K562 (cell line): ENCODE measurements around the gene IL10RB. TPM values are rescaled to one million over a fixed set of nuclear protein-coding genes. Genes with fewer than 3 reads are reported as not detected.

Source experiments
- ETV6 ChIP-seq, 3 experiments: fragments of 150-350 bp in 1 of 3; sonication (generic) in 1 of 3; formaldehyde crosslinking in 1 of 3; IDR thresholded peaks; 2 replicates each; pipeline versions ENCODE4 v1.6.1 to v1.8.0; 2014 to 2022; ENCODE audit warnings: borderline replicate concordance in 2 of 3, low read depth in 2 of 3, antibody characterized with exemption in 1 of 3, low read length in 1 of 3, mild to moderate bottlenecking in 1 of 3, missing genetic modification reagents in 1 of 3
- FOXK1 ChIP-seq: sonication (generic); formaldehyde crosslinking; IDR thresholded peaks from 2 replicates; pipeline ENCODE4 v1.8.0; 2022; ENCODE audit warnings: missing genetic modification reagents, mild to moderate bottlenecking, borderline replicate concordance
- GABPA ChIP-seq: fragments of 200-800 bp; sonication (Bioruptor generic); conservative IDR thresholded peaks from 2 replicates; pipeline ENCODE4 v1.6.1; 2016; ENCODE audit warnings: low read depth, missing genetic modification characterization, missing compliant biosample characterization
- GABPB2 ChIP-seq: fragments of 250-450 bp; sonication (Bioruptor Pico); conservative IDR thresholded peaks from 2 replicates; pipeline ENCODE4 v1.5.1; 2021; ENCODE audit warnings: mild to moderate bottlenecking
- HDAC2 ChIP-seq: fragments of 450-650 bp; IDR thresholded peaks from 2 replicates; pipeline ENCODE4 v1.6.1; 2016; ENCODE audit warnings: mild to moderate bottlenecking
- HDAC3 ChIP-seq: fragments of 450-650 bp; IDR thresholded peaks from 2 replicates; pipeline ENCODE4 v1.6.1; 2018; ENCODE audit warnings: borderline replicate concordance, mild to moderate bottlenecking, moderate library complexity; ENCODE audit not compliant: partially characterized antibody
- NR2C1 ChIP-seq, 2 experiments: fragments of 450-650 bp; IDR thresholded peaks; 2 replicates each; pipeline ENCODE4 v1.6.1; 2017; ENCODE audit warnings: mild to moderate bottlenecking in 2 of 2, antibody characterized with exemption in 1 of 2, inconsistent platforms in 1 of 2, missing compliant biosample characterization in 1 of 2, missing genetic modification characterization in 1 of 2
- RBFOX2 ChIP-seq: fragments of 200-400 bp; formaldehyde crosslinking; IDR thresholded peaks from 2 replicates; pipeline ENCODE4 v1.6.1; 2017; ENCODE audit warnings: low read depth, mild to moderate bottlenecking, low read length, moderate library complexity
- RCOR1 ChIP-seq, 2 experiments: IDR thresholded peaks; 2 replicates each; pipeline ENCODE4 v1.6.1; 2012; ENCODE audit warnings: low read depth in 2 of 2, low read length in 2 of 2, borderline replicate concordance in 1 of 2, improper control_type of control experiment in 1 of 2
- TAL1 ChIP-seq: fragments of 450-650 bp; IDR thresholded peaks from 2 replicates; pipeline ENCODE4 v1.6.1; 2016; ENCODE audit warnings: mild to moderate bottlenecking
- ZNF76 ChIP-seq: fragments of 250-450 bp; sonication (Bioruptor Pico); IDR thresholded peaks from 2 replicates; pipeline ENCODE4 v1.4.0; 2020; ENCODE audit warnings: mild to moderate bottlenecking, moderate library complexity, borderline replicate concordance
- polyA plus RNA-seq, 8 experiments: library from polyadenylated mRNA; depleted of rRNA in 4 of 8; stranded (reverse) in 5 of 8; unstranded in 3 of 8; fragments of >200 nt; fragmentation: Nextera tagmentation in 2 of 8; fragmentation: Illumina TruSeq in 1 of 8; extraction: Ambion mirVana in 2 of 8; extraction: Trizol in 1 of 8; gene quantifications; 2 replicates each; pipeline versions ENCODE4 v1.2.1 to v1.2.3, GENCODE V29; 2011 to 2014; ENCODE audit warnings: inconsistent platforms in 1 of 8, missing spikeins in 1 of 8
- total RNA-seq, 7 experiments: library from RNA; depleted of rRNA in 6 of 7; stranded (reverse); fragments of >200 nt in 6 of 7; fragmentation: Illumina TruSeq in 2 of 7; extraction: Trizol in 2 of 7; gene quantifications; 2 replicates each; pipeline versions ENCODE4 v1.2.1 to v1.2.3, GENCODE V29; 2011 to 2021; ENCODE audit warnings: low replicate concordance in 1 of 7
- TF ChIP-seq, protein P1 (sequence below): fragments of 250-450 bp; sonication (Bioruptor Pico); IDR thresholded peaks from 2 replicates; pipeline ENCODE4 v1.8.0; 2022; ENCODE audit warnings: inconsistent platforms, mild to moderate bottlenecking, moderate library complexity, borderline replicate concordance
- TF ChIP-seq, protein P2 (sequence below), 2 experiments: fragments of 200-800 bp in 1 of 2; sonication (Bioruptor generic) in 1 of 2; sonication (generic) in 1 of 2; formaldehyde crosslinking in 1 of 2; IDR thresholded peaks in 1 of 2; conservative IDR thresholded peaks in 1 of 2; 2 replicates each; pipeline versions ENCODE4 v1.5.0 to v1.6.1; 2016 to 2020; ENCODE audit warnings: missing compliant biosample characterization in 1 of 2, missing genetic modification characterization in 1 of 2, missing genetic modification reagents in 1 of 2
- TF ChIP-seq, protein P3 (sequence below): fragments of 250-450 bp; sonication (Bioruptor Pico); IDR thresholded peaks from 2 replicates; pipeline ENCODE4 v1.5.1; 2021; ENCODE audit warnings: mild to moderate bottlenecking
- TF ChIP-seq, protein P4 (sequence below): fragments of 250-450 bp; sonication (Bioruptor Pico); IDR thresholded peaks from 2 replicates; pipeline ENCODE4 v1.8.0; 2022; ENCODE audit warnings: moderate library complexity, mild to moderate bottlenecking, inconsistent platforms
- TF ChIP-seq, protein P5 (sequence below): fragments of 250-450 bp; sonication (Bioruptor Pico); IDR thresholded peaks from 2 replicates; pipeline ENCODE4 v1.4.0; 2020; ENCODE audit warnings: mild to moderate bottlenecking, moderate library complexity, borderline replicate concordance

Gene IL10RB
- total and polyA plus RNA-seq, 9 of the 15 experiments (the other 6 are each of a cell fraction or from before 2014, with no cell fraction given), result 10.9 to 33.8 (median 23.0) TPM

DNA sequence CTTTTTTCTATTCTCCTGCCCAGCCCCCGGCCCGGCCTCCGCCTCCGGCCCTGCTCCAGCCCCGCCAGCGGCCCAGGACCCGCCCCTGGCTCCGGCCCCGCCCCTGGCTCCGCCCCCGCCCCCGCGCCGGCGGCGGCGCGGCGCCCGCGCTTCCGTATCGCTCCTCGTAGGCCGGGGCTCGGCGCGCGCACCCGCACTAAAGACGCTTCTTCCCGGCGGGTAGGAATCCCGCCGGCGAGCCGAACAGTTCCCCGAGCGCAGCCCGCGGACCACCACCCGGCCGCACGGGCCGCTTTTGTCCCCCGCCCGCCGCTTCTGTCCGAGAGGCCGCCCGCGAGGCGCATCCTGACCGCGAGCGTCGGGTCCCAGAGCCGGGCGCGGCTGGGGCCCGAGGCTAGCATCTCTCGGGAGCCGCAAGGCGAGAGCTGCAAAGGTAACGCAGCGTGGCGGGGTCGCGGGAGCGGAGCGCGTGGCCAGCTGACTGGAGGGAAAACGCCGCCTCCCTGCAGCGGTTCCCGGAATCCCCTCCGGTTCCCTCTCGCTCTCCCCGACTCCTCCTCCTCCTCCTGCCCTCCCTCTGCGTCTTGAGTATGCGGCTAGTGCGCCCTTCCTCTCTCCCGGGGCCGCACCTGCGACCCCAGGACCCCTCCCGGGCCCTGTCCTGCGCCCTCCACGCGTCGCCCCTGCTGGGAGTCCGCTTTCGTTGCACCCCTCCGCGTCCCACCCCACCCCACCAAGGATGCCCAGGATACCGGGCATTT is 36.2 kb upstream of the IL10RB start, which contains the start of gene IFNAR2 (continued):
- TF ChIP-seq, protein P1, sequence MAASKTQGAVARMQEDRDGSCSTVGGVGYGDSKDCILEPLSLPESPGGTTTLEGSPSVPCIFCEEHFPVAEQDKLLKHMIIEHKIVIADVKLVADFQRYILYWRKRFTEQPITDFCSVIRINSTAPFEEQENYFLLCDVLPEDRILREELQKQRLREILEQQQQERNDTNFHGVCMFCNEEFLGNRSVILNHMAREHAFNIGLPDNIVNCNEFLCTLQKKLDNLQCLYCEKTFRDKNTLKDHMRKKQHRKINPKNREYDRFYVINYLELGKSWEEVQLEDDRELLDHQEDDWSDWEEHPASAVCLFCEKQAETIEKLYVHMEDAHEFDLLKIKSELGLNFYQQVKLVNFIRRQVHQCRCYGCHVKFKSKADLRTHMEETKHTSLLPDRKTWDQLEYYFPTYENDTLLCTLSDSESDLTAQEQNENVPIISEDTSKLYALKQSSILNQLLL (CRISPR knock-in tag), result no peak
- TF ChIP-seq NR2C1 (IDR thresholded peaks at IDR 0.05) (no peak), NR2C1 (tag; IDR thresholded peaks at IDR 0.05) (no peak), HDAC3 (no peak), RCOR1 (IDR thresholded peaks at IDR 0.05; ENCODE audit: borderline replicate concordance in 1 of 2, low read depth in 2 of 2, low read length in 2 of 2) (no peak), ETV6 (IDR thresholded peaks at IDR 0.05; ENCODE audit: borderline replicate concordance in 1 of 2, low read depth in 2 of 2, low read length in 1 of 2) (no peak), ETV6 (CRISPR knock-in tag; IDR thresholded peaks at IDR 0.05; ENCODE audit: borderline replicate concordance) (no peak), GABPA (tag) (0 out of 2 replicates have a peak, but pooled peaks have one; percentile 17), HDAC2 (no peak), ZNF76 (CRISPR knock-in tag) (no peak), TAL1 (no peak), GABPB2 (no peak), FOXK1 (CRISPR knock-in tag) (no peak), RBFOX2 (peak; percentile 79)
- TF ChIP-seq, protein P2, sequence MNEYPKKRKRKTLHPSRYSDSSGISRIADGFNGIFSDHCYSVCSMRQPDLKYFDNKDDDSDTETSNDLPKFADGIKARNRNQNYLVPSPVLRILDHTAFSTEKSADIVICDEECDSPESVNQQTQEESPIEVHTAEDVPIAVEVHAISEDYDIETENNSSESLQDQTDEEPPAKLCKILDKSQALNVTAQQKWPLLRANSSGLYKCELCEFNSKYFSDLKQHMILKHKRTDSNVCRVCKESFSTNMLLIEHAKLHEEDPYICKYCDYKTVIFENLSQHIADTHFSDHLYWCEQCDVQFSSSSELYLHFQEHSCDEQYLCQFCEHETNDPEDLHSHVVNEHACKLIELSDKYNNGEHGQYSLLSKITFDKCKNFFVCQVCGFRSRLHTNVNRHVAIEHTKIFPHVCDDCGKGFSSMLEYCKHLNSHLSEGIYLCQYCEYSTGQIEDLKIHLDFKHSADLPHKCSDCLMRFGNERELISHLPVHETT (CRISPR knock-in tag; conservative IDR thresholded peaks at IDR 0.05 in 1 of 2, IDR thresholded peaks at IDR 0.05 in 1 of 2), result 0 out of 4 replicates have a peak, but pooled peaks of 1 of the 2 experiments have one; percentile 55
- TF ChIP-seq, protein P3, sequence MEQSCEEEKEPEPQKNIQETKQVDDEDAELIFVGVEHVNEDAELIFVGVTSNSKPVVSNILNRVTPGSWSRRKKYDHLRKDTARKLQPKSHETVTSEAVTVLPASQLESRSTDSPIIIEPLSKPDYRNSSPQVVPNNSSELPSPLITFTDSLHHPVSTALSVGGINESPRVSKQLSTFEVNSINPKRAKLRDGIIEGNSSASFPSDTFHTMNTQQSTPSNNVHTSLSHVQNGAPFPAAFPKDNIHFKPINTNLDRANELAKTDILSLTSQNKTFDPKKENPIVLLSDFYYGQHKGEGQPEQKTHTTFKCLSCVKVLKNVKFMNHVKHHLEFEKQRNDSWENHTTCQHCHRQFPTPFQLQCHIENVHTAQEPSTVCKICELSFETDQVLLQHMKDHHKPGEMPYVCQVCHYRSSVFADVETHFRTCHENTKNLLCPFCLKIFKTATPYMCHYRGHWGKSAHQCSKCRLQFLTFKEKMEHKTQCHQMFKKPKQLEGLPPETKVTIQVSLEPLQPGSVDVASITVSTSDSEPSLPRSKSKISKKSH (CRISPR knock-in tag), result no peak
- TF ChIP-seq, protein P4, sequence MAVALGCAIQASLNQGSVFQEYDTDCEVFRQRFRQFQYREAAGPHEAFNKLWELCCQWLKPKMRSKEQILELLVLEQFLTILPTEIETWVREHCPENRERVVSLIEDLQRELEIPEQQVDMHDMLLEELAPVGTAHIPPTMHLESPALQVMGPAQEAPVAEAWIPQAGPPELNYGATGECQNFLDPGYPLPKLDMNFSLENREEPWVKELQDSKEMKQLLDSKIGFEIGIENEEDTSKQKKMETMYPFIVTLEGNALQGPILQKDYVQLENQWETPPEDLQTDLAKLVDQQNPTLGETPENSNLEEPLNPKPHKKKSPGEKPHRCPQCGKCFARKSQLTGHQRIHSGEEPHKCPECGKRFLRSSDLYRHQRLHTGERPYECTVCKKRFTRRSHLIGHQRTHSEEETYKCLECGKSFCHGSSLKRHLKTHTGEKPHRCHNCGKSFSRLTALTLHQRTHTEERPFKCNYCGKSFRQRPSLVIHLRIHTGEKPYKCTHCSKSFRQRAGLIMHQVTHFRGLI (CRISPR knock-in tag), result no peak
- TF ChIP-seq, protein P5, sequence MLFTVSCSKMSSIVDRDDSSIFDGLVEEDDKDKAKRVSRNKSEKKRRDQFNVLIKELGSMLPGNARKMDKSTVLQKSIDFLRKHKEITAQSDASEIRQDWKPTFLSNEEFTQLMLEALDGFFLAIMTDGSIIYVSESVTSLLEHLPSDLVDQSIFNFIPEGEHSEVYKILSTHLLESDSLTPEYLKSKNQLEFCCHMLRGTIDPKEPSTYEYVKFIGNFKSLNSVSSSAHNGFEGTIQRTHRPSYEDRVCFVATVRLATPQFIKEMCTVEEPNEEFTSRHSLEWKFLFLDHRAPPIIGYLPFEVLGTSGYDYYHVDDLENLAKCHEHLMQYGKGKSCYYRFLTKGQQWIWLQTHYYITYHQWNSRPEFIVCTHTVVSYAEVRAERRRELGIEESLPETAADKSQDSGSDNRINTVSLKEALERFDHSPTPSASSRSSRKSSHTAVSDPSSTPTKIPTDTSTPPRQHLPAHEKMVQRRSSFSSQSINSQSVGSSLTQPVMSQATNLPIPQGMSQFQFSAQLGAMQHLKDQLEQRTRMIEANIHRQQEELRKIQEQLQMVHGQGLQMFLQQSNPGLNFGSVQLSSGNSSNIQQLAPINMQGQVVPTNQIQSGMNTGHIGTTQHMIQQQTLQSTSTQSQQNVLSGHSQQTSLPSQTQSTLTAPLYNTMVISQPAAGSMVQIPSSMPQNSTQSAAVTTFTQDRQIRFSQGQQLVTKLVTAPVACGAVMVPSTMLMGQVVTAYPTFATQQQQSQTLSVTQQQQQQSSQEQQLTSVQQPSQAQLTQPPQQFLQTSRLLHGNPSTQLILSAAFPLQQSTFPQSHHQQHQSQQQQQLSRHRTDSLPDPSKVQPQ (CRISPR knock-in tag), result no peak
